Gastroesophageal sphincter (tissue), 3 donors: ENCODE results near the gene PSMD4.

Experiments used
- POLR2A ChIP-seq, 2 donors: fragments of 450-650 bp; IDR thresholded peaks; one replicate each; pipeline ENCODE4 v1.6.1; 2017; ENCODE audit warnings: antibody characterized with exemption in 2 of 2, mild to moderate bottlenecking in 2 of 2, moderate library complexity in 1 of 2
- POLR2AphosphoS5 ChIP-seq: sonication (generic); formaldehyde crosslinking; IDR thresholded peaks from one replicate; pipeline ENCODE4 v1.6.1; 2017; ENCODE audit warnings: antibody characterized with exemption
- TF ChIP-seq, protein P1 (sequence below), 4 experiments: fragments of 200-600 bp in 2 of 4; fragments of 450-650 bp in 2 of 4; sonication (generic) in 1 of 4; IDR thresholded peaks; one replicate each; pipeline ENCODE4 v1.5.1; 2017 to 2019; ENCODE audit warnings: antibody characterized with exemption in 4 of 4, mild to moderate bottlenecking in 2 of 4, moderate library complexity in 2 of 4

DNA sequence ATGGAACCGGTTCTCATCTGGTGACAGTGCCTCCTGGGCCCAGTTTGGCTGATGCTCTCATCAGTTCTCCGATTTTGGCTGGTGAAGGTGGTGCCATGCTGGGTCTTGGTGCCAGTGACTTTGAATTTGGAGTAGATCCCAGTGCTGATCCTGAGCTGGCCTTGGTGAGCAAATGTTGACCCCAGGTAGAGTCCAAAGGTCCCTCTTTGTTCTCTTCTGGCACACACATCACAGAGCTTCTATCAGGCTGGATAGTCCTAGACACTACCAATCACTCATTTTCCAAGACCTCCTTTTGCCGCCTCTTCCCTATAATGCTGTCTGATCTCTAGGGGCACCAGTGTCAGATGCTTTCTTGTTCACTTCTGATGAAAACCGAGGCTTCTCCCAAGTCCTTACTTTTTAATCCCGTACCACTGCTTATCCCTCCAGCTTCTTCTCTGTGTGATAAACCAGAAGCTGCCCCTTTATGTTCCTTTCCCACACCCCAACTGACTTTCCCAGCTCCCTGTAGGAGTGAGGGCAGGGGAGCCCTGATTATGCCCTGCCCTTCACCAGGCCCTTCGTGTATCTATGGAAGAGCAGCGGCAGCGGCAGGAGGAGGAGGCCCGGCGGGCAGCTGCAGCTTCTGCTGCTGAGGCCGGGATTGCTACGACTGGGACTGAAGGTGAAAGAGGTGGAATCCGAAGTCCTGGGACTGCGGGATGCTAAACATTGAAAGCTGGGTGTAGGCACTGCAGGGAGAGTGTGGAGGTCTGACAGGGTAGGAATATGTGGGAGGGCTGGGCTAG is 11.1 kb downstream of the PSMD4 start:
- TF ChIP-seq, protein P1, sequence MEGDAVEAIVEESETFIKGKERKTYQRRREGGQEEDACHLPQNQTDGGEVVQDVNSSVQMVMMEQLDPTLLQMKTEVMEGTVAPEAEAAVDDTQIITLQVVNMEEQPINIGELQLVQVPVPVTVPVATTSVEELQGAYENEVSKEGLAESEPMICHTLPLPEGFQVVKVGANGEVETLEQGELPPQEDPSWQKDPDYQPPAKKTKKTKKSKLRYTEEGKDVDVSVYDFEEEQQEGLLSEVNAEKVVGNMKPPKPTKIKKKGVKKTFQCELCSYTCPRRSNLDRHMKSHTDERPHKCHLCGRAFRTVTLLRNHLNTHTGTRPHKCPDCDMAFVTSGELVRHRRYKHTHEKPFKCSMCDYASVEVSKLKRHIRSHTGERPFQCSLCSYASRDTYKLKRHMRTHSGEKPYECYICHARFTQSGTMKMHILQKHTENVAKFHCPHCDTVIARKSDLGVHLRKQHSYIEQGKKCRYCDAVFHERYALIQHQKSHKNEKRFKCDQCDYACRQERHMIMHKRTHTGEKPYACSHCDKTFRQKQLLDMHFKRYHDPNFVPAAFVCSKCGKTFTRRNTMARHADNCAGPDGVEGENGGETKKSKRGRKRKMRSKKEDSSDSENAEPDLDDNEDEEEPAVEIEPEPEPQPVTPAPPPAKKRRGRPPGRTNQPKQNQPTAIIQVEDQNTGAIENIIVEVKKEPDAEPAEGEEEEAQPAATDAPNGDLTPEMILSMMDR (IDR thresholded peaks at IDR 0.05) = no peak
- TF ChIP-seq POLR2A (IDR thresholded peaks at IDR 0.05) = no peak
- no peak for TF ChIP-seq POLR2AphosphoS5
